Testis (tissue), 3 donors: ENCODE measurements around the gene ZNF445. TPM values are rescaled to one million over a fixed set of nuclear protein-coding genes. Genes with fewer than 3 reads are reported as not detected.

ENCODE experiments used
- DNase-seq: peaks from one replicate; pipeline ENCODE4 v3.0.0-alpha.2; 2019
- H3K27ac ChIP-seq, 2 donors: fragments of 200-600 bp; sonication (generic); one replicate each; pipeline ENCODE4 v1.5.1; 2019
- H3K27me3 ChIP-seq: fragments of 200-600 bp; sonication (generic); one replicate; pipeline ENCODE4 v1.5.1; 2019
- H3K36me3 ChIP-seq: fragments of 200-600 bp; sonication (generic); one replicate; pipeline ENCODE4 v1.5.1; 2017; ENCODE audit warnings: low read depth; ENCODE audit errors: missing control alignments
- H3K4me1 ChIP-seq: fragments of 200-600 bp; sonication (generic); one replicate; pipeline ENCODE4 v1.5.1; 2019
- H3K4me3 ChIP-seq, 2 donors: fragments of 200-600 bp; sonication (generic); one replicate each; pipeline ENCODE4 v1.5.1; 2017 to 2019
- H3K9me3 ChIP-seq: fragments of 200-600 bp; sonication (generic); one replicate; pipeline ENCODE4 v1.5.1; 2017
- CTCF ChIP-seq, 3 experiments: fragments of 450-650 bp in 2 of 3; fragments of 200-600 bp in 1 of 3; sonication (generic) in 1 of 3; IDR thresholded peaks; one replicate each; pipeline ENCODE4 v1.5.1; 2016 to 2019; ENCODE audit warnings: antibody characterized with exemption in 3 of 3, mild to moderate bottlenecking in 2 of 3, moderate library complexity in 1 of 3
- POLR2A ChIP-seq: fragments of 450-650 bp; IDR thresholded peaks from one replicate; pipeline ENCODE4 v1.6.1; 2017; ENCODE audit warnings: antibody characterized with exemption, mild to moderate bottlenecking, moderate library complexity
- WGBS, 2 donors: methylation state at CpG; one replicate each; pipeline ENCODE4 v1.1.5; 2018; 5-methylcytosine and 5-hydroxymethylcytosine counted together
- intact Hi-C: fragments of 100-400 bp; cut with DNase I; formaldehyde crosslinking; loops from one replicate; pipeline ENCODE4 v1.15.1; 2023; ENCODE audit warnings: low total_unique reads
- polyA plus RNA-seq: library from polyadenylated mRNA; stranded (reverse); fragments of 350-450 nt; fragmentation: Illumina TruSeq; extraction: RNeasy Lipid Tissue Mini Kit (QIAGEN cat#74804); gene quantifications from one replicate; pipeline ENCODE4 v1.2.3, GENCODE V29; 2014; ENCODE audit warnings: low read depth, low replicate concordance; ENCODE audit not compliant: insufficient read depth
- total RNA-seq, 2 donors: library from RNA; depleted of rRNA; stranded (reverse); fragments of >200 nt; gene quantifications; one replicate each; pipeline ENCODE4 v1.2.3, GENCODE V29; 2016

The ZNF445 gene
- total and polyA plus RNA-seq, 3 donors from 2014 or later, result 8.5 to 15.8 (median 15.0) TPM

DNA sequence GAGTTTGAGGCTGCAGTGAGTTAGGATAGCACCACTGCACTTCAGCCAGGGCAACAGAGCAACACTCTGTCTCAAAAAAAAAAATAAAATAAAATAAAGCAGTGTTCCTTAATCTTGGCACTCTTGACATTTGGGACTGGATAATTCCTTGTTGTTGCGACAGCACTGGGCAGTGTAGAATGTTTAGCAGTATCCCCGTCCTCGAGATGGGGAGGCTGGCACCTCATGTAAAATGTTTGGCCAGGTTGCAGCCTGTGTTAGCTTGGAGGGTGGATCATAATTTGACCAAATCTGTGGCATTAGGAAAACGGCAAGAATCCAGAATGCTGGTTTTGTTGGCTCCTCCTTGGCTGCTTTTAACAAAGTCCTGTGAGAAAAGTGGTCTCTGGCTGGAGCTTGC lies 47.0 kb downstream of the ZNF445 start:
- TF ChIP-seq POLR2A, result no peak
- TF ChIP-seq CTCF (IDR thresholded peaks at IDR 0.05), result no peak
- Histone ChIP-seq H3K4me3 (no peak overlapping the region), H3K36me3 (no peaks in the 10 kb centered on the region), H3K4me1 (no peaks in the 10 kb centered on the region), H3K9me3 (no peaks in the 10 kb centered on the region), H3K27ac (no peak overlapping the region), H3K27me3 (no peaks in the 10 kb centered on the region)
- 80 to 84% methylated on average over 4 of the region's 4 CpGs for WGBS, 2 donors
- no peak for DNase-seq
- intact Hi-C loops, result no loop called here

GRCh38 chr3:44429459-44429858 lies 48.0 kb downstream of the ZNF445 start:
- no peaks in the 10 kb centered on the region for H3K4me1 ChIP-seq
- H3K4me3 ChIP-seq, result no peak overlapping the region
- intact Hi-C loops, result no loop called here
- no peaks in the 10 kb centered on the region for H3K9me3 ChIP-seq
- WGBS, 2 donors, result 73 to 80% methylated on average over 6 of the region's 6 CpGs
- TF ChIP-seq CTCF (IDR thresholded peaks at IDR 0.05), result no peak
- no peak for TF ChIP-seq POLR2A
- no peak overlapping the region for H3K27ac ChIP-seq
- H3K27me3 ChIP-seq, result no peaks in the 10 kb centered on the region
- no peak for DNase-seq
- H3K36me3 ChIP-seq, result no peaks in the 10 kb centered on the region

DNA sequence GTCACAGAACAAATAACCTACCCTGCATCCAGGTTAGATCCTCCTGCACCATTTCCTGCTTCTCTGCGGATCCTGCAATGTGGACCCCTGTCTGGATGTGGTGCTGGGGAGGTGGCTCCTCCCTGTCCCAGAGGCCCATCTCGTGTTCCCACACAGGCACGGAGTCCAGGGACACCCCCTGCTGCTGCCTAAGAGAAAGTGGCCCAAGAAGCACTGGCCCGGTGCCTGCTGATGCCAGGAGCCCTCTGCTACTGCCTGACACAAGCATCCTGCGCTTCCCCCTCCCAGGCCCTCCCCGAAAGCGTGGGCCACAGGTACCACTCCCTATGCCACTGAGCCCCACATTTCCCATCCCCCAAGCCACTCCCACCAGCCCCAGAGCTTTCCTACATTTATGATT lies 48.6 kb downstream of the ZNF445 start:
- Histone ChIP-seq H3K4me1 (no peaks in the 10 kb centered on the region), H3K4me3 (no peak overlapping the region), H3K9me3 (no peaks in the 10 kb centered on the region), H3K36me3 (no peaks in the 10 kb centered on the region), H3K27ac (no peak overlapping the region), H3K27me3 (no peaks in the 10 kb centered on the region)
- intact Hi-C loops, result no loop called here
- 77 to 88% methylated on average over 3 to 7 of the region's 7 CpGs for WGBS, 2 donors
- no peak for DNase-seq
- TF ChIP-seq CTCF (IDR thresholded peaks at IDR 0.05) (no peak), POLR2A (no peak)

- TF ChIP-seq CTCF (IDR thresholded peaks at IDR 0.05) (no peak), POLR2A (no peak)
- Histone ChIP-seq H3K9me3 (no peaks in the 10 kb centered on the region), H3K36me3 (no peaks in the 10 kb centered on the region), H3K4me1 (no peaks in the 10 kb centered on the region), H3K27ac (no peak overlapping the region), H3K4me3 (no peak overlapping the region), H3K27me3 (no peaks in the 10 kb centered on the region)
- 90 to 95% methylated on average over 3 of the region's 3 CpGs for WGBS, 2 donors
- no peak for DNase-seq
- intact Hi-C loops, result no loop called here
Measured at GRCh38 chr3:44427683-44428082, 49.8 kb downstream of the ZNF445 start.

DNA sequence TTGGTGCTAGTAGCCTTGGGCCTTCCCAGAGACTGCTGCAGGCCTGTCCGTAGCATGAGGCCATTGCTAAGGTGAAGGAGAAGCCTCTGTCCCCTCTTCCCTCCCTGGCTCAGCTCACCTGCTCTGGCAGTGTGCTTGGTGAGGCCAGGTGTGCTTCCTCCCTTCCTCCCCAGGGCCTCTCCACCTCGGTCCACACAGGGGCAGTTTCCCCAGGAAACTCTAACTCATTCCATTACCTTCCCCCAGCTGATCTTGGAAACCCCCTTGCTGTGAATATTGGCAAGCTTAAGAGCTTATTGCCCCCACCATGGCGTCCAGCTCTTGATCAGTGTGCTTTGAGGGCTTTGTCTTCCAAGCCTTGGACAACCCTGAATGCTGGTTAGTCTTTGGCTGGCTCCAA lies 52.7 kb downstream of the ZNF445 start:
- no peaks in the 10 kb centered on the region for H3K9me3 ChIP-seq
- WGBS, 2 donors, result 63 to 76% methylated on average over 2 to 3 of the region's 3 CpGs
- DNase-seq, result no peak
- intact Hi-C loops, result no loop called here
- no peak overlapping the region for H3K4me3 ChIP-seq
- H3K4me1 ChIP-seq, result no peaks in the 10 kb centered on the region
- H3K36me3 ChIP-seq, result no peaks in the 10 kb centered on the region
- TF ChIP-seq POLR2A, result no peak
- no peak for TF ChIP-seq CTCF (IDR thresholded peaks at IDR 0.05)
- no peak overlapping the region for H3K27ac ChIP-seq
- no peaks in the 10 kb centered on the region for H3K27me3 ChIP-seq
